ENCODE data around the gene NCAPG2.
"Not testable (repeated sequence)": the region's sequence is repeated elsewhere in the genome, so short reads cannot be mapped to it uniquely, and the experiment has no call there.

The NCAPG2 gene

GRCh38 chr7:158706273-158706704, 1.7 kb upstream of the NCAPG2 start:
- no peak for DNase-seq

GRCh38 chr7:158705234-158705850, 738 bp upstream of the NCAPG2 start:
- no peak for DNase-seq

GRCh38 chr7:158703679-158704523, 703 bp downstream of the NCAPG2 start:
- not testable (repeated sequence) for DNase-seq

GRCh38 chr7:158702944-158703343, 1.7 kb downstream of the NCAPG2 start:
- DNase-seq = no peak

GRCh38 chr7:158702196-158702595, 2.4 kb downstream of the NCAPG2 start:
- no peak for DNase-seq

- DNase-seq = no peak
Observed at GRCh38 chr7:158700008-158700407, 4.6 kb downstream of the NCAPG2 start.

GRCh38 chr7:158699341-158699740, 5.3 kb downstream of the NCAPG2 start:
- DNase-seq = no peak

- no peak for DNase-seq
Observed at GRCh38 chr7:158698657-158699195, 5.9 kb downstream of the NCAPG2 start.

- not testable (repeated sequence) for DNase-seq
Observed at GRCh38 chr7:158697597-158697996, 7.0 kb downstream of the NCAPG2 start.

GRCh38 chr7:158695726-158696452, 8.7 kb downstream of the NCAPG2 start:
- peak; percentile 78 for DNase-seq

- DNase-seq = no peak
Observed at GRCh38 chr7:158695056-158695455, 9.5 kb downstream of the NCAPG2 start.

- no peak for DNase-seq
Observed at GRCh38 chr7:158694650-158695049, 10.0 kb downstream of the NCAPG2 start.

GRCh38 chr7:158689488-158689887, 15.1 kb downstream of the NCAPG2 start:
- DNase-seq = no peak

GRCh38 chr7:158687406-158687805, 17.2 kb downstream of the NCAPG2 start:
- no peak for DNase-seq

- DNase-seq = no peak
Observed at GRCh38 chr7:158685693-158686092, 18.9 kb downstream of the NCAPG2 start.

- DNase-seq = no peak
Observed at GRCh38 chr7:158684329-158684728, 20.3 kb downstream of the NCAPG2 start.

GRCh38 chr7:158683541-158683940, 21.1 kb downstream of the NCAPG2 start:
- no peak for DNase-seq

GRCh38 chr7:158682456-158682855, 22.1 kb downstream of the NCAPG2 start:
- no peak for DNase-seq

- DNase-seq = no peak
Observed at GRCh38 chr7:158680754-158681153, 23.9 kb downstream of the NCAPG2 start.

GRCh38 chr7:158676906-158677305, 27.7 kb downstream of the NCAPG2 start:
- no peak for DNase-seq

GRCh38 chr7:158676171-158676840, 28.3 kb downstream of the NCAPG2 start:
- no peak for DNase-seq

- DNase-seq = no peak
Observed at GRCh38 chr7:158672975-158673374, 31.6 kb downstream of the NCAPG2 start.

GRCh38 chr7:158668086-158668485, 36.5 kb downstream of the NCAPG2 start:
- not testable (repeated sequence) for DNase-seq

Data from GDM1 (cell line).